Thoracic aorta (tissue), 2 donors: Measurements from ENCODE around the gene ATP1A3. TPM values are rescaled to one million over a fixed set of nuclear protein-coding genes. Genes with fewer than 3 reads are reported as not detected.
"Not testable (repeated sequence)": the region's sequence is repeated elsewhere in the genome, so short reads cannot be mapped to it uniquely, and the experiment has no call there.

Experiments
- ATAC-seq: fragments of 150-250 bp; one replicate; pipeline ENCODE4 v1.8.0; 2017; ENCODE audit warnings: low read depth; ENCODE audit not compliant: insufficient number of reproducible peaks, low FRiP score
- DNase-seq: peaks from one replicate; pipeline ENCODE4 v3.0.0-alpha.2; 2020; ENCODE audit warnings: low spot score
- H3K27ac ChIP-seq, 2 donors: fragments of 200-600 bp; sonication (generic); 1 replicate in 1 of 2; 2 replicates in 1 of 2; pipeline ENCODE4 v1.5.1; 2016; ENCODE audit warnings: mild to moderate bottlenecking in 2 of 2, moderate library complexity in 2 of 2
- H3K27me3 ChIP-seq: fragments of 200-600 bp; sonication (generic); replicated peaks from 2 replicates; pipeline ENCODE4 v1.6.0; 2016; ENCODE audit warnings: mild to moderate bottlenecking; ENCODE audit not compliant: insufficient read depth
- H3K36me3 ChIP-seq: fragments of 200-600 bp; sonication (generic); one replicate; pipeline ENCODE4 v1.5.1; 2016
- H3K4me1 ChIP-seq, 2 donors: fragments of 200-600 bp; sonication (generic); 1 replicate in 1 of 2; 2 replicates in 1 of 2; pipeline versions ENCODE4 v1.5.1 to v1.6.0; 2016; ENCODE audit warnings: low read depth in 2 of 2, mild to moderate bottlenecking in 1 of 2; ENCODE audit not compliant: control insufficient read depth in 1 of 2
- H3K4me3 ChIP-seq: fragments of 200-600 bp; sonication (generic); 2 replicates; pipeline ENCODE4 v1.5.1; 2016; ENCODE audit warnings: mild to moderate bottlenecking
- H3K9me3 ChIP-seq: fragments of 200-600 bp; sonication (generic); 2 replicates; pipeline ENCODE4 v1.5.1; 2016
- CTCF ChIP-seq: fragments of 200-600 bp; sonication (generic); IDR thresholded peaks from one replicate; pipeline ENCODE4 v1.5.1; 2019; ENCODE audit warnings: antibody characterized with exemption
- total RNA-seq, 2 donors: library from RNA; depleted of rRNA; stranded (reverse); fragments of >200 nt; gene quantifications; one replicate each; pipeline versions ENCODE4 v1.1.0 to v1.2.3, GENCODE V29; 2016

The ATP1A3 gene
- total RNA-seq: under 1 TPM in 1 of 2 donors, not detected in 1; 0.14 TPM

GRCh38 chr19:41993612-41994483 lies at the start of gene ATP1A3:
ATP1A3 (minus strand) TSS chr19:41994230; CDS start chr19:41994076, 154 bp downstream.
- Histone ChIP-seq H3K9me3 (no peaks in the 10 kb centered on the region), H3K36me3 (no peaks in the 10 kb centered on the region), H3K4me1 (peaks cover 5 to 19% of the 10 kb centered on the region in 2 donors), H3K27ac (no peak within 1 kb of the TSS), H3K4me3 (peak within 1 kb of the TSS; percentile 60), H3K27me3 (peaks cover 6% of the 10 kb centered on the region)
- no peak for ATAC-seq
- no peak for DNase-seq
- TF ChIP-seq CTCF: no peak

GRCh38 chr19:42042455-42043170 lies 48.6 kb upstream of the ATP1A3 start:
- ATAC-seq: no peak
- Histone ChIP-seq H3K27ac (no peak overlapping the region), H3K9me3 (no peaks in the 10 kb centered on the region), H3K4me1 (no peaks in the 10 kb centered on the region), H3K36me3 (peaks cover 26% of the 10 kb centered on the region), H3K27me3 (no peaks in the 10 kb centered on the region), H3K4me3 (no peak overlapping the region)
- no peak for TF ChIP-seq CTCF
- no peak for DNase-seq

DNA sequence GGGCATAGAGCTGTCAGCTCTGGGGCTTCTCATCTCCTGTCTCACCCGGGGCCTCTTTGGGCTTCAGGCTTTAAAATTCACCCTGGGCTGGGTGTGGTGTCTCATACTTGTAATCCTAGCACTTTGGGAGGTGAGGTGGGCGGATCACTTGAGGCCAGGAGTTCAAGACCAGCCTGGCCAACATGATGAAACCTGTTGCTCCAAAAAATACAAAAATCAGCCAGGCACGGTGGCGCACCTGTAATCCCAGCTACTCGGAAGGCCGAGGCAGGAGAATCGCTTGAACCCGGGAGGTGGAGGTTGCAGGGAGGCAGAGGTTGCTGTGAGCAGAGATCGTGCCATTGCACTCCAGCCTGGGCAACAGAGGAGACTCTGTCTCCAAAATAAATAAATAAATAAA lies 46.5 kb upstream of the ATP1A3 start:
- DNase-seq, H3K27ac ChIP-seq, H3K9me3 ChIP-seq, H3K27me3 ChIP-seq, H3K4me1 ChIP-seq, H3K4me3 ChIP-seq, ATAC-seq: not testable (repeated sequence)
- peaks cover 26% of the 10 kb centered on the region for H3K36me3 ChIP-seq

GRCh38 chr19:42040031-42040430 lies 46.0 kb upstream of the ATP1A3 start:
- ATAC-seq: no peak
- no peaks in the 10 kb centered on the region for H3K4me1 ChIP-seq
- no peaks in the 10 kb centered on the region for H3K9me3 ChIP-seq
- H3K27me3 ChIP-seq: no peaks in the 10 kb centered on the region
- DNase-seq: no peak
- H3K27ac ChIP-seq: no peak overlapping the region
- peaks cover 23% of the 10 kb centered on the region for H3K36me3 ChIP-seq
- no peak for TF ChIP-seq CTCF
- H3K4me3 ChIP-seq: no peak overlapping the region

DNA sequence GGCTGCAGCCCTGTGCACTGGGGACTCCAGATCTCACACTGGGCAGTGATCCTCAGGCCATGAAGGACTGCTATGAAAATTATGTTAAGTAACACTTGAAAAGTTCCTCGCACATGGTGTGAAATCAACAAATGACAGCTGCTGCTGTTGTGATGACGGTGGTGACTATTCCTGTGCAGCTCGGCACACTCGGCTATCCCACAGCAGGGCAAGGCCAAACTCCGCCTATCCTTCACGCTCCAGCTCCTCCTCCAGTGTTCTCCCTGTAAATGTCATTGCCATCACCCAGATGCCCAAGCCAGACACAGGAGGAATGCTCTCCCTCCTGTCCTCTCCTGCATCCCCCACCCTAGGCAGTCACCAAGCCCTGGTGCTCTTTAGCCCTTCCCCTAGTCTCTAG lies 44.6 kb upstream of the ATP1A3 start:
- Histone ChIP-seq H3K27ac (no peak overlapping the region), H3K27me3 (no peaks in the 10 kb centered on the region), H3K4me1 (no peaks in the 10 kb centered on the region), H3K9me3 (no peaks in the 10 kb centered on the region), H3K36me3 (peaks cover 20% of the 10 kb centered on the region), H3K4me3 (no peak overlapping the region)
- no peak for TF ChIP-seq CTCF
- no peak for ATAC-seq
- DNase-seq: no peak
